ENCODE measurements around the gene ENTHD1.
"Not testable (repeated sequence)": the region's sequence is repeated elsewhere in the genome, so short reads cannot be mapped to it uniquely, and the experiment has no call there.

Gene ENTHD1

GRCh38 chr22:39925909-39926679 is 32.5 kb upstream of the ENTHD1 start:
- no peak for DNase-seq (ENCODE audit: extremely low read depth in 1 of 2, low read depth in 1 of 2)

GRCh38 chr22:39925273-39925672 is 31.7 kb upstream of the ENTHD1 start:
- no peak for DNase-seq (ENCODE audit: extremely low read depth in 1 of 2, low read depth in 1 of 2)

GRCh38 chr22:39924286-39924685 is 30.7 kb upstream of the ENTHD1 start:
- DNase-seq (ENCODE audit: extremely low read depth in 1 of 2, low read depth in 1 of 2), result no peak

GRCh38 chr22:39923696-39924095 is 30.1 kb upstream of the ENTHD1 start:
- DNase-seq (ENCODE audit: extremely low read depth in 1 of 2, low read depth in 1 of 2), result no peak

GRCh38 chr22:39920134-39920743 is 26.7 kb upstream of the ENTHD1 start:
- DNase-seq (ENCODE audit: extremely low read depth in 1 of 2, low read depth in 1 of 2), result no peak

- DNase-seq (ENCODE audit: extremely low read depth in 1 of 2, low read depth in 1 of 2), result no peak
Measured at GRCh38 chr22:39917776-39918495, 24.4 kb upstream of the ENTHD1 start.

GRCh38 chr22:39917197-39917643 is 23.7 kb upstream of the ENTHD1 start:
- no peak for DNase-seq (ENCODE audit: extremely low read depth in 1 of 2, low read depth in 1 of 2)

- no peak for DNase-seq (ENCODE audit: extremely low read depth in 1 of 2, low read depth in 1 of 2)
Measured at GRCh38 chr22:39916496-39916895, 22.9 kb upstream of the ENTHD1 start.

- no peak for DNase-seq (ENCODE audit: extremely low read depth in 1 of 2, low read depth in 1 of 2)
Measured at GRCh38 chr22:39915295-39915726, 21.8 kb upstream of the ENTHD1 start.

GRCh38 chr22:39914584-39914983 is 21.0 kb upstream of the ENTHD1 start:
- DNase-seq (ENCODE audit: extremely low read depth in 1 of 2, low read depth in 1 of 2), result no peak

- no peak for DNase-seq (ENCODE audit: extremely low read depth in 1 of 2, low read depth in 1 of 2)
Measured at GRCh38 chr22:39913886-39914285, 20.3 kb upstream of the ENTHD1 start.

- no peak for DNase-seq (ENCODE audit: extremely low read depth in 1 of 2, low read depth in 1 of 2)
Measured at GRCh38 chr22:39913321-39913720, 19.8 kb upstream of the ENTHD1 start.

- no peak for DNase-seq (ENCODE audit: extremely low read depth in 1 of 2, low read depth in 1 of 2)
Measured at GRCh38 chr22:39910876-39911613, 17.5 kb upstream of the ENTHD1 start.

- DNase-seq (ENCODE audit: extremely low read depth in 1 of 2, low read depth in 1 of 2), result no peak
Measured at GRCh38 chr22:39908737-39909136, 15.2 kb upstream of the ENTHD1 start.

GRCh38 chr22:39908136-39908535 is 14.6 kb upstream of the ENTHD1 start:
- no peak for DNase-seq (ENCODE audit: extremely low read depth in 1 of 2, low read depth in 1 of 2)

GRCh38 chr22:39907605-39908097 is 14.1 kb upstream of the ENTHD1 start:
- DNase-seq (ENCODE audit: extremely low read depth in 1 of 2, low read depth in 1 of 2), result no peak

- no peak for DNase-seq (ENCODE audit: extremely low read depth in 1 of 2, low read depth in 1 of 2)
Measured at GRCh38 chr22:39907047-39907446, 13.5 kb upstream of the ENTHD1 start.

GRCh38 chr22:39906207-39906606 is 12.6 kb upstream of the ENTHD1 start:
- DNase-seq (ENCODE audit: extremely low read depth in 1 of 2, low read depth in 1 of 2), result no peak

GRCh38 chr22:39905687-39906086 is 12.1 kb upstream of the ENTHD1 start:
- DNase-seq (ENCODE audit: extremely low read depth in 1 of 2, low read depth in 1 of 2), result no peak

GRCh38 chr22:39904862-39905261 is 11.3 kb upstream of the ENTHD1 start:
- no peak for DNase-seq (ENCODE audit: extremely low read depth in 1 of 2, low read depth in 1 of 2)

- not testable (repeated sequence) for DNase-seq (ENCODE audit: extremely low read depth in 1 of 2, low read depth in 1 of 2)
Measured at GRCh38 chr22:39904024-39904423, 10.5 kb upstream of the ENTHD1 start.
